GM12801 (cell line): ENCODE measurements around the gene SUPT6H.

Experiments used
- CTCF ChIP-seq: IDR thresholded peaks from one replicate; pipeline ENCODE4 v1.5.1; 2011; ENCODE audit warnings: control low read depth; ENCODE audit not compliant: insufficient read length; ENCODE audit errors: extremely low read depth

SUPT6H gene

DNA sequence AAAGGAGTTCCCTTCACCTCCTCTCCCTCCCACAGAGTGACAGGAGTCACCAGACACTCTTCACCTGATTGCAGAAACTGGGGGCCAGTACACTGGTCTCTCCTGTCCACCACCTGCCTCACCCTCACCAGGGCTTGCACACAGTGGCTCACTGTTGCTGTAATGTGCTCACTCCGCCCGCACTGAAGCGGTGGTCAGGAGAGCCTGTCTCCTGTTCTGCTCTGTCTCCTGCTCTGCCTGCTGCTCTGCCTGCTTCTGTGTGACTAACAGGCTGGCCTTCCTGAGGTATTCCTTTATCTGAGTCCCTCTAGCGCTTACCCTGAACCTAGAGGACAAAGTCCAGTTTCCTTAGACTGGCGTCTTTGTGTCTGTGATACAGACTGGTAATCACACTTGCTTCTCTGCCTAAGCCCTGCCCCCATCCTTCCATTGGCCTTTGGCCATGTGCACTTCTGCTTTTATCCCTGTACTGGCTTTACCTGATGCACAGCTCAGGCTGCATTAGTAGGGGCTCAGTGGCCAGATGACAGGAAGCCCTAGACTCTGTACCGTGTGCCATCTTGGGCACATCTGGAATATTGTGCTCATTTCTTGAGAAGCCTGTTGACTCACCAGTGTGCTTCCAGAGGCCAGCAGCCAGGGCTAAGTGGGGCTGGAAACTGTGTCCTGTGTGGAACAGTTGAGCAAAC lies 36.4 kb downstream of the SUPT6H start:
- TF ChIP-seq CTCF, result no peak

DNA sequence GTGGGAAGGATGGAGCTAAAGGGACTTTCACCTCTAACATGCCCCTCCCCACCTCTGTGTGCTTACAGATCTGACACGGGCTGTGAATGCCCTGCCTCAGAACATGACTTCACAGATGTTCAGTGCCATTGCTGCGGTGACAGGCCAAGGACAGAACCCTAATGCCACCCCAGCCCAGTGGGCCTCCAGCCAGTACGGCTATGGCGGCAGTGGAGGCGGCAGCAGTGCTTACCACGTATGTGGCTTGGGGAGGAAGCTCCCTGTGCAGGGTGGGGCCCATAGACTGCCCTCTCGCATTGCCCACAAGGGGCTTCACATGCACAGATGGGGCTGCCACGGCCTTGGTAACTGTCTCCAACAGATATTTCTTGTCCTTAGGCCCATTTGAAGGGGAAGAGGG lies 38.3 kb downstream of the SUPT6H start:
- no peak for TF ChIP-seq CTCF

- TF ChIP-seq CTCF, result no peak
Observed at GRCh38 chr17:28700830-28701492, 39.0 kb downstream of the SUPT6H start.

- TF ChIP-seq CTCF, result no peak
Observed at GRCh38 chr17:28702026-28702751, 40.2 kb downstream of the SUPT6H start.

DNA sequence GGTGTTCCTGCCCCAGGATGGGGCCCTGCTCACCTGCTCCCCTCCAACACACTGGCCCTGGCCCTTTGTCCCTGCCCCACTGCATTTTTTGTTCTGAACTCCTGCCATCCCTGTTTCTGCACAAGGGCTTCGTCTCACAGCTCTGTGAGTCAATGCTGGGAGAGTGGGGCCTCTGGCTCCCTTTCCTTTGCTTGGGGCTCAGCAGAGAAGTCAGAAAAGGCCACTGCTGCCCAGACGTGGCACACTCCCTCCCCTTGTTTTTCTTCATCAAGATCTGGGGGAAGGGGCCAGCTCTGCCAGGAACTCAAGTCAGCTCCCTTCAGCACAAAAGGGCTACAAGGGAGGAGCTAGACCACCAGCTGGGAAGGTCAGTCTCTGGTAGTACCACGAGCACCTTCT lies 40.7 kb downstream of the SUPT6H start:
- no peak for TF ChIP-seq CTCF

- no peak for TF ChIP-seq CTCF
Observed at GRCh38 chr17:28703552-28704218, 41.7 kb downstream of the SUPT6H start.
